Brain pericyte (primary cell): ENCODE data around the gene COMT.
"Not testable (repeated sequence)": the region's sequence is repeated elsewhere in the genome, so short reads cannot be mapped to it uniquely, and the experiment has no call there.

Source experiments
- DNase-seq: peaks from one replicate; pipeline ENCODE4 v3.0.0-alpha.2; 2012; ENCODE audit warnings: low read depth, low spot score

The COMT gene

GRCh38 chr22:19941365-19942082, at the start of gene COMT, which contains the start of gene TXNRD2:
Gene COMT, plus strand, starts transcription at chr22:19941772. Its CDS starts 20,755 bp downstream, at chr22:19962527.
Gene TXNRD2, minus strand, starts transcription at chr22:19941818. Its CDS starts 15 bp downstream, at chr22:19941803.
- DNase-seq: no peak

GRCh38 chr22:19892257-19892879, 49.2 kb upstream of the COMT start:
- DNase-seq: no peak

- DNase-seq: no peak
Measured at GRCh38 chr22:19892925-19893324, 48.6 kb upstream of the COMT start.

- no peak for DNase-seq
Measured at GRCh38 chr22:19893363-19893762, 48.2 kb upstream of the COMT start.

- no peak for DNase-seq
Measured at GRCh38 chr22:19895160-19895849, 46.3 kb upstream of the COMT start.

GRCh38 chr22:19896665-19897355, 44.8 kb upstream of the COMT start:
- no peak for DNase-seq

GRCh38 chr22:19897726-19898125, 43.8 kb upstream of the COMT start:
- DNase-seq: no peak

- no peak for DNase-seq
Measured at GRCh38 chr22:19898145-19898544, 43.4 kb upstream of the COMT start.

GRCh38 chr22:19898831-19899567, 42.6 kb upstream of the COMT start:
- DNase-seq: no peak

GRCh38 chr22:19900707-19901436, 40.7 kb upstream of the COMT start:
- no peak for DNase-seq

- DNase-seq: no peak
Measured at GRCh38 chr22:19901577-19902244, 39.9 kb upstream of the COMT start.

- DNase-seq: no peak
Measured at GRCh38 chr22:19902245-19902715, 39.3 kb upstream of the COMT start.

- DNase-seq: no peak
Measured at GRCh38 chr22:19903031-19903430, 38.5 kb upstream of the COMT start.

GRCh38 chr22:19903513-19903912, 38.1 kb upstream of the COMT start:
- no peak for DNase-seq

- no peak for DNase-seq
Measured at GRCh38 chr22:19904174-19904856, 37.3 kb upstream of the COMT start.

GRCh38 chr22:19904935-19905334, 36.6 kb upstream of the COMT start:
- DNase-seq: no peak

GRCh38 chr22:19905347-19906276, 36.0 kb upstream of the COMT start:
- DNase-seq: no peak

GRCh38 chr22:19906864-19907263, 34.7 kb upstream of the COMT start:
- DNase-seq: not testable (repeated sequence)
